BJ (cell line): ENCODE measurements around the gene SH3RF3. TPM values are rescaled to one million over a fixed set of nuclear protein-coding genes. Genes with fewer than 3 reads are reported as not detected.

ENCODE experiments used
- CTCF ChIA-PET: fragments of 350-600 bp; formaldehyde crosslinking; extraction: SDS; loops from one replicate; lab custom pipeline; 2021; ENCODE audit warnings: antibody characterized with exemption, inconsistent platforms; lab: Yijun Ruan, JAX
- POLR2A ChIA-PET: fragments of 300-600 bp; sonication (Branson Sonifier 250); formaldehyde crosslinking; extraction: SDS; loops from one replicate; lab custom pipeline; 2021; ENCODE audit warnings: antibody characterized with exemption; lab: Charles Lee
- DNase-seq: peaks from one replicate; pipeline ENCODE4 v3.0.0-alpha.2; 2011; ENCODE audit warnings: low read depth
- H3K27me3 ChIP-seq: 2 replicates; pipeline ENCODE4 v1.6.0; 2011; ENCODE audit warnings: low read length; ENCODE audit not compliant: control insufficient read depth, insufficient read depth
- H3K36me3 ChIP-seq: 2 replicates; pipeline ENCODE4 v1.5.1; 2011; ENCODE audit warnings: low read length; ENCODE audit not compliant: control insufficient read depth, insufficient read depth
- H3K4me3 ChIP-seq: 2 replicates; pipeline ENCODE4 v1.5.1; 2011; ENCODE audit warnings: low read depth, mild to moderate bottlenecking, control low read depth, low read length
- polyA plus RNA-seq: library from polyadenylated mRNA; depleted of rRNA; stranded (reverse); fragments of >200 nt; gene quantifications from 2 replicates; pipeline ENCODE4 v1.2.3, GENCODE V29; 2011
- TF ChIP-seq, protein P1 (sequence below): IDR thresholded peaks from 2 replicates; pipeline ENCODE4 v1.5.1; 2011; ENCODE audit warnings: low read depth, mild to moderate bottlenecking, control low read depth, inconsistent platforms, low read length, moderate library complexity; ENCODE audit not compliant: insufficient read depth

SH3RF3 gene
- polyA plus RNA-seq, 1 experiment, result 3.6 TPM

DNA sequence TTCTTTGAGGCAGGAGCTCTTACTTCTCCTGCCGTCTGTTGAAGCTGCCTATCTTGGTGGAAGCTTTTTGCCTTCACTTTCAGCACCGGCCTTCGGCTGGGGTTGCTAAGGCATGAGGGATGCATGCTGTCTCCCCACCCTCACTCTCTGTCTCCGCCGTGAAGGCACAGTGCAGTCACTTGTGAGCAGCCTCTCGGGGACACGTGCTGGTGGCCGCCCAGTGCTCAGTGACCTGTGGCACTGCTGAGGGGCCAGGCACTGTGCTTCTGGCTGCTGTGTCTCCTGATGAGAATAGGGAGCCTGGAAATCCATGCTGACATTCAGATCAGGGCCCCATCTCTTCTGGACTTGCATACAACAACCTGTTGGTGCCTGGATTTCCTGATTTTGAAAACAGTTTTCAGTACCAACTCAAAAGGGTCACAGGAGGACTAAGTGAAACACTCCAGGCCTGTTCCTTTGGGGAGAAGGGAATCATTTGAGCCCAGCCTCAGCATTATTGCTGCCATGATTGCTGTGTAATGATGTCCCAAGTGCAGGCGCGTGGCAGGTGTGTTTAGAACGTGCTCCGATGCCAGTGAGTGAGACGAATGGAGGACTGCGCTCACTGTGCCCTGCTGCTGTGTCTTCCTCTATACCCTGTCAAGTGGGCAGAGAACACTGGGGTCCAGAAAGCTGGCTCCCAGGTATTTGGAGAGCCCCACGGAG, 266.6 kb downstream of the SH3RF3 start:
- TF ChIP-seq, protein P1, sequence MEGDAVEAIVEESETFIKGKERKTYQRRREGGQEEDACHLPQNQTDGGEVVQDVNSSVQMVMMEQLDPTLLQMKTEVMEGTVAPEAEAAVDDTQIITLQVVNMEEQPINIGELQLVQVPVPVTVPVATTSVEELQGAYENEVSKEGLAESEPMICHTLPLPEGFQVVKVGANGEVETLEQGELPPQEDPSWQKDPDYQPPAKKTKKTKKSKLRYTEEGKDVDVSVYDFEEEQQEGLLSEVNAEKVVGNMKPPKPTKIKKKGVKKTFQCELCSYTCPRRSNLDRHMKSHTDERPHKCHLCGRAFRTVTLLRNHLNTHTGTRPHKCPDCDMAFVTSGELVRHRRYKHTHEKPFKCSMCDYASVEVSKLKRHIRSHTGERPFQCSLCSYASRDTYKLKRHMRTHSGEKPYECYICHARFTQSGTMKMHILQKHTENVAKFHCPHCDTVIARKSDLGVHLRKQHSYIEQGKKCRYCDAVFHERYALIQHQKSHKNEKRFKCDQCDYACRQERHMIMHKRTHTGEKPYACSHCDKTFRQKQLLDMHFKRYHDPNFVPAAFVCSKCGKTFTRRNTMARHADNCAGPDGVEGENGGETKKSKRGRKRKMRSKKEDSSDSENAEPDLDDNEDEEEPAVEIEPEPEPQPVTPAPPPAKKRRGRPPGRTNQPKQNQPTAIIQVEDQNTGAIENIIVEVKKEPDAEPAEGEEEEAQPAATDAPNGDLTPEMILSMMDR, result no peak
- CTCF ChIA-PET, result interaction anchor here (0.5 kb wide), 1 partner anchor 677 kb away, joined by 3 read pairs; no protein-coding TSS in a partner anchor
- H3K4me3 ChIP-seq, result no peak overlapping the region
- H3K27me3 ChIP-seq, result no peaks in the 10 kb centered on the region
- peaks cover 3% of the 10 kb centered on the region; the same call in 1 of the 2 replicates for H3K36me3 ChIP-seq
- POLR2A ChIA-PET, result no interaction called here
- no peak for DNase-seq

DNA sequence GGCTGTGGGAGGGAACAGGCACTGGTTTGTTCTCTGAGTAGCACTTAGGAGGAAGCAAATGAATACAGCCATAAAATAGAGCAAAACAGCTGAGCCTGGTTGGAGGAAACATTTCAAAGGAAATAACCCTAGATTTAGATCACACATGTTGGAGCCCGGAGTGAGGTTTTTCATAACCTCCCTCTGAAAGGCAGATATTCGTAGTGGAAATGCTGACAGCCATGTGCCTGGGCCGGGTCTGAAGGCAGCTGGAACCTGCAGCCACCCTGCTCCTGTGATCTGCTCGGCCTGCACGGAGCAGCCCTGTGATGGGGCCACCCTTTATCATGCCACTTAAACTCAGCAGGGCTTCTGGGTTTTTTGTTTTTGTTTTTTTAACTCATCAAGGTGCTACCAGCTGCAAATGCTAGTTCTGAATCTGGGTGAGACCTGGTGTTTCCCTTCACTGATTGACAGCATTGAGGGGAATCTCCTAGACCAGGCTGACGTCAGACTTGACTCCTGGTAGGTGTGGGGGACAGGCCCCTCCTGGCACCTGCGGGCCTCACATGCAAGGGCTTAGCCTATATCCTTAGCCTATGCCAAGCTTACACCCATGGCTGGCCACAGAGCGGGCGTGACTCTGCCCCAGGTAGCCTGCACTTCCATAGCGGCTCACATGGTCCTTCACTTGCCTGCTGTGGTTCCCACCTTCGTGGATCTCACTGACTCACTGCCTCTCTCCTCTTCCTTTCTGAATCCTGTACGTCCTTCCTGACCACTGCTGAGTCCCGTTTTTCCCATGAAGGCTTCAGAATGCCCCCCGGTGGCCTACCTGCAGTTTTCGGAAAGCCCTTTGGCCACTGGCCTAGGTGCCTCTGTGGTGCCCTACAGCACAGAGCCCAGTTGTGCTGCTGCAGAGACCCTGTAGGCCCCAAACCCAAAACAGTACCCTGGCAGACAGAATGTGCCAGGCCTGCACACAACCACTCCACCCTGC, 267.5 kb downstream of the SH3RF3 start:
- POLR2A ChIA-PET, result no interaction called here
- peaks cover 3% of the 10 kb centered on the region; the same call in 1 of the 2 replicates for H3K36me3 ChIP-seq
- TF ChIP-seq, protein P1, result no peak
- no peaks in the 10 kb centered on the region for H3K27me3 ChIP-seq
- CTCF ChIA-PET, result interaction anchor here (0.5 kb wide), 1 partner anchor 678 kb away, joined by 3 read pairs; no protein-coding TSS in a partner anchor
- no peak overlapping the region for H3K4me3 ChIP-seq
- DNase-seq, result no peak

DNA sequence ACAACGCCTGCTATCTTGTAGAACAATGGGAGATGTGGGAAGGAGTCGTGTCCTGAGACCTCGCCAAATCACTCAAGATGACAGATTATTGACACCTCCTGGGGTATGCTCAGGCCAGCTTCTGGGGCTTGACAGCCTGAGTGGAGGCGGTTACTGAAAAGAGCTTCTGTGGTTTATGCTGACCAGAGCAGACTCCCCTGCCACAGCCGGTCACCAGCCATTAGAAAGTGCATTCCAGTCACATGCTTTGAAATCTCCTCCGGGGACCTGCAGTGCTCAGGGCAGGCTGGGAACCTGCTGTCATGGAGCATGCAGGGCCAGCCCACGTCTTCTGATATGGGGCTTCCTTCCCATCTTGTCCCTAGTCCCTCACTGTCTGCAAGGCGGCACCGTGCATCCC, 268.9 kb downstream of the SH3RF3 start:
- no peak overlapping the region for H3K4me3 ChIP-seq
- no peak for DNase-seq
- TF ChIP-seq, protein P1, result no peak
- no peaks in the 10 kb centered on the region for H3K27me3 ChIP-seq
- H3K36me3 ChIP-seq, result peaks cover 5% of the 10 kb centered on the region; the same call in 1 of the 2 replicates
- ChIA-PET CTCF (interaction anchor here (0.6 kb wide), 1 partner anchor 37 kb away, joined by 3 read pairs; no protein-coding TSS in a partner anchor), POLR2A (no interaction called here)

DNA sequence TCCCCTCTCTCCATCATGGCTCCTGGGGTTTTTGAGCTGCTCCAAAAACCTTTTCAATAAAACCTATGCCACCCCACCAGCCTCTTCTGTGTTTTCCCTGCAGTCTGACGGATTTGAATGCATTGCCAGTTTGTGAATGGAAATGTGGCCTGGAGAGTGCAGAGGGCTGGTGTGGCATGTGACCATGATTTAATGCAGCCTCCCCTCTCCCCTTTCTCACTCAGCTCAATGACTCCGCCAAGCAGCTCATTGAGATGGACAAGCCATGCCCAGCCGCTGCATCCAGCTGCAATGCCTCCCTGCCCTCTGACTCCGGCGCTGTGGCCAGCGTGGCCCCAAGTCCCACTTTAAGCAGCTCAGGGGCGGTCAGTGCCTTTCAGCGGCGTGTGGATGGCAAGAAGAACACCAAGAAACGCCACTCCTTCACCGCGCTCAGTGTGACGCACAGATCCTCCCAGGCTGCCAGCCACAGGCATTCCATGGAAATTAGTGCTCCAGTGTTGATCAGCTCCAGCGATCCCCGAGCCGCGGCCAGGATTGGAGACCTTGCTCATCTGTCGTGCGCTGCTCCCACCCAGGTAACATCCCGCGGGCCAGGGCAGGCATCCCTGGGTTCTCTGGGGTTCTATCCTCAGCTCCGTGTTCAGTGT, 269.5 kb downstream of the SH3RF3 start:
- no peaks in the 10 kb centered on the region for H3K27me3 ChIP-seq
- no peak for DNase-seq
- H3K36me3 ChIP-seq, result peaks cover 3% of the 10 kb centered on the region; the same call in 1 of the 2 replicates
- ChIA-PET CTCF (interaction anchor here (0.6 to 0.8 kb wide), 3 partner anchors 9 to 37 kb away, joined by 3 read pairs; no protein-coding TSS in a partner anchor), POLR2A (no interaction called here)
- TF ChIP-seq, protein P1, result no peak
- no peak overlapping the region for H3K4me3 ChIP-seq
